AG20443 (cell line): Measurements from ENCODE around the gene LGR5.
A peak's percentile ranks its signal among the peaks of the same experiment; 100 is the strongest.

Experiments
- DNase-seq: peaks from one replicate; pipeline ENCODE4 v3.0.0; 2012; ENCODE audit warnings: low spot score, mixed read lengths

Gene LGR5

GRCh38 chr12:71439613-71440344 is at the start of gene LGR5:
Gene LGR5 (plus strand): TSS chr12:71439798. CDS start chr12:71440081, 283 bp downstream.
- peak; percentile 54 for DNase-seq

- peak; percentile 77 for DNase-seq
Observed at GRCh38 chr12:71392521-71393145, 47.0 kb upstream of the LGR5 start.

GRCh38 chr12:71393625-71394024 is 46.0 kb upstream of the LGR5 start:
- no peak for DNase-seq

- peak; percentile 29 for DNase-seq
Observed at GRCh38 chr12:71397433-71397954, 42.1 kb upstream of the LGR5 start.

GRCh38 chr12:71399197-71399596 is 40.4 kb upstream of the LGR5 start:
- no peak for DNase-seq

GRCh38 chr12:71400481-71400880 is 39.1 kb upstream of the LGR5 start:
- no peak for DNase-seq

- no peak for DNase-seq
Observed at GRCh38 chr12:71405884-71406283, 33.7 kb upstream of the LGR5 start.

GRCh38 chr12:71407732-71408131 is 31.9 kb upstream of the LGR5 start:
- DNase-seq, result no peak

GRCh38 chr12:71410844-71411243 is 28.8 kb upstream of the LGR5 start:
- DNase-seq, result no peak

GRCh38 chr12:71411635-71412034 is 28.0 kb upstream of the LGR5 start:
- no peak for DNase-seq

- peak; percentile 71 for DNase-seq
Observed at GRCh38 chr12:71415336-71416231, 24.0 kb upstream of the LGR5 start.

GRCh38 chr12:71417181-71417580 is 22.4 kb upstream of the LGR5 start:
- no peak for DNase-seq

GRCh38 chr12:71420775-71421406 is 18.7 kb upstream of the LGR5 start:
- no peak for DNase-seq

GRCh38 chr12:71425568-71426299 is 13.9 kb upstream of the LGR5 start:
- no peak for DNase-seq

- DNase-seq, result no peak
Observed at GRCh38 chr12:71426300-71427047, 13.1 kb upstream of the LGR5 start.

- no peak for DNase-seq
Observed at GRCh38 chr12:71430756-71431155, 8.8 kb upstream of the LGR5 start.

- DNase-seq, result no peak
Observed at GRCh38 chr12:71431991-71432390, 7.6 kb upstream of the LGR5 start.

- DNase-seq, result no peak
Observed at GRCh38 chr12:71432936-71433335, 6.7 kb upstream of the LGR5 start.

GRCh38 chr12:71436696-71437095 is 2.9 kb upstream of the LGR5 start:
- DNase-seq, result no peak

GRCh38 chr12:71438670-71439361 is 782 bp upstream of the LGR5 start:
- peak; percentile 22 for DNase-seq
